GM12878 (cell line): ENCODE results near the gene ABHD6. TPM values are rescaled to one million over a fixed set of nuclear protein-coding genes. Genes with fewer than 3 reads are reported as not detected.

Source experiments
- DPF2 ChIP-seq: fragments of 450-650 bp; IDR thresholded peaks from 2 replicates; pipeline ENCODE4 v1.6.1; 2017; ENCODE audit warnings: mild to moderate bottlenecking
- EP300 ChIP-seq, 2 experiments: fragments of 150-350 bp in 1 of 2; IDR thresholded peaks; 2 replicates each; pipeline ENCODE4 v1.6.1; 2011 to 2012; ENCODE audit warnings: low read depth in 2 of 2, low read length in 2 of 2, borderline replicate concordance in 1 of 2, improper control_type of control experiment in 1 of 2, inconsistent platforms in 1 of 2; ENCODE audit not compliant: control insufficient read depth in 1 of 2
- FOXM1 ChIP-seq: IDR thresholded peaks from 2 replicates; pipeline ENCODE4 v1.6.1; 2012; ENCODE audit warnings: low read depth, mild to moderate bottlenecking, inconsistent platforms, low read length, moderate library complexity
- MAX ChIP-seq: IDR thresholded peaks from 2 replicates; pipeline ENCODE4 v1.6.1; 2012; ENCODE audit warnings: low read depth, low read length, improper control_type of control experiment
- MXI1 ChIP-seq: fragments of 150-350 bp; IDR thresholded peaks from 2 replicates; pipeline ENCODE4 v1.6.1; 2011; ENCODE audit warnings: low read depth, mild to moderate bottlenecking, inconsistent platforms, low read length, improper control_type of control experiment
- NFYB ChIP-seq: IDR thresholded peaks from 2 replicates; pipeline ENCODE4 v1.6.1; 2011; ENCODE audit warnings: low read depth, mild to moderate bottlenecking, low read length, improper control_type of control experiment, moderate library complexity; ENCODE audit not compliant: insufficient read depth
- PKNOX1 ChIP-seq: fragments of 450-650 bp; IDR thresholded peaks from 2 replicates; pipeline ENCODE4 v1.6.1; 2016; ENCODE audit warnings: mild to moderate bottlenecking
- SP1 ChIP-seq: IDR thresholded peaks from one replicate; pipeline ENCODE4 v1.6.1; 2011; ENCODE audit warnings: low read depth, low read length
- polyA plus RNA-seq, 11 experiments: library from polyadenylated mRNA; depleted of rRNA in 4 of 11; unstranded in 6 of 11; stranded (reverse) in 5 of 11; fragments of >200 nt; fragmentation: Nextera tagmentation in 4 of 11; fragmentation: Illumina TruSeq in 1 of 11; extraction: Ambion mirVana in 4 of 11; extraction: Trizol in 1 of 11; gene quantifications; 1 replicate in 1 of 11; 2 replicates in 10 of 11; pipeline versions ENCODE4 v1.2.1 to v1.2.3, GENCODE V29; 2011 to 2016; ENCODE audit warnings: inconsistent platforms in 2 of 11, missing spikeins in 2 of 11, low read depth in 1 of 11
- total RNA-seq, 4 experiments: library from RNA; depleted of rRNA in 3 of 4; stranded (reverse); fragments of >200 nt in 3 of 4; fragmentation: Illumina TruSeq in 1 of 4; extraction: Trizol in 1 of 4; gene quantifications; 2 replicates each; pipeline versions ENCODE4 v1.2.1 to v1.2.3, GENCODE V29; 2013 to 2021
- TF ChIP-seq, protein P1 (sequence below): fragments of 450-650 bp; IDR thresholded peaks from 2 replicates; pipeline ENCODE4 v1.6.1; 2016; ENCODE audit warnings: mild to moderate bottlenecking, moderate library complexity, borderline replicate concordance

The ABHD6 gene
- total and polyA plus RNA-seq, 10 of the 15 experiments (the other 5 are each of a cell fraction or from before 2014, with no cell fraction given): 1.4 to 33.2 (median 3.2) TPM

DNA sequence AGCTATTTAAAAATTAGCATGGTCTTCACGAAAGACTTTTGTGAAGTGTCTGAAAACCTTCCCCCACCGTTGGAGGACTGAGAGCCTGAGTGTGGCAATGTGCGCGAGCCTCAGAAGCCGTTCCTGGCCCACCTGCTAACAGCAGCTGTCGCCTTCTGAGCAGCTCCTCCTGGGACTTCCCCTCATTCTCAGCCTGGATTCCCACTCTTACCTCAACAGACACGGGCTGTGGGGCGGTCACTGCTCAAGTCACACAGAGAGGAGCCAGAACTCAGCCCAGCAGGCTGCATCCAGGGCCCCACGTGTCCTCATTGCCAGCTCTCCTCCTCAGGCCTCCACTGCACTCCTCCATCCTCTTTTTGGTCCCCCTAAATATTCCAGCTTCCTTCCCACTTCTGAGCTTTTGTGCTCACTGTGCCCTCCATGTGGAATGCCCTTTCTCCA lies 34.7 kb upstream of the ABHD6 start (continued):
- TF ChIP-seq FOXM1 (peak; percentile 60; the same call in 1 of the 2 replicates), MXI1 (no peak), NFYB (no peak), EP300 (IDR thresholded peaks at IDR 0.05; ENCODE audit: borderline replicate concordance in 1 of 2, control insufficient read depth in 1 of 2, low read depth in 2 of 2, low read length in 2 of 2) (peak in 1 of 2 experiments; percentile 70; a peak in 3 of 4 replicates), PKNOX1 (no peak), DPF2 (0 out of 2 replicates have a peak, but pooled peaks have one; percentile 59), SP1 (no peak), MAX (peak; percentile 55; the same call in 1 of the 2 replicates)
- TF ChIP-seq, protein P1, sequence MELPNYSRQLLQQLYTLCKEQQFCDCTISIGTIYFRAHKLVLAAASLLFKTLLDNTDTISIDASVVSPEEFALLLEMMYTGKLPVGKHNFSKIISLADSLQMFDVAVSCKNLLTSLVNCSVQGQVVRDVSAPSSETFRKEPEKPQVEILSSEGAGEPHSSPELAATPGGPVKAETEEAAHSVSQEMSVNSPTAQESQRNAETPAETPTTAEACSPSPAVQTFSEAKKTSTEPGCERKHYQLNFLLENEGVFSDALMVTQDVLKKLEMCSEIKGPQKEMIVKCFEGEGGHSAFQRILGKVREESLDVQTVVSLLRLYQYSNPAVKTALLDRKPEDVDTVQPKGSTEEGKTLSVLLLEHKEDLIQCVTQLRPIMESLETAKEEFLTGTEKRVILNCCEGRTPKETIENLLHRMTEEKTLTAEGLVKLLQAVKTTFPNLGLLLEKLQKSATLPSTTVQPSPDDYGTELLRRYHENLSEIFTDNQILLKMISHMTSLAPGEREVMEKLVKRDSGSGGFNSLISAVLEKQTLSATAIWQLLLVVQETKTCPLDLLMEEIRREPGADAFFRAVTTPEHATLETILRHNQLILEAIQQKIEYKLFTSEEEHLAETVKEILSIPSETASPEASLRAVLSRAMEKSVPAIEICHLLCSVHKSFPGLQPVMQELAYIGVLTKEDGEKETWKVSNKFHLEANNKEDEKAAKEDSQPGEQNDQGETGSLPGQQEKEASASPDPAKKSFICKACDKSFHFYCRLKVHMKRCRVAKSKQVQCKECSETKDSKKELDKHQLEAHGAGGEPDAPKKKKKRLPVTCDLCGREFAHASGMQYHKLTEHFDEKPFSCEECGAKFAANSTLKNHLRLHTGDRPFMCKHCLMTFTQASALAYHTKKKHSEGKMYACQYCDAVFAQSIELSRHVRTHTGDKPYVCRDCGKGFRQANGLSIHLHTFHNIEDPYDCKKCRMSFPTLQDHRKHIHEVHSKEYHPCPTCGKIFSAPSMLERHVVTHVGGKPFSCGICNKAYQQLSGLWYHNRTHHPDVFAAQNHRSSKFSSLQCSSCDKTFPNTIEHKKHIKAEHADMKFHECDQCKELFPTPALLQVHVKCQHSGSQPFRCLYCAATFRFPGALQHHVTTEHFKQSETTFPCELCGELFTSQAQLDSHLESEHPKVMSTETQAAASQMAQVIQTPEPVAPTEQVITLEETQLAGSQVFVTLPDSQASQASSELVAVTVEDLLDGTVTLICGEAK: no peak
- TF ChIP-seq, all 136 proteins: peak for 44
